Calu3 (cell line): ENCODE results near the gene HTR3B. TPM values are rescaled to one million over a fixed set of nuclear protein-coding genes. Genes with fewer than 3 reads are reported as not detected.

Source experiments
- BruUV-seq: library from RNA; stranded (reverse); fragments of 400-500 nt; replicated peaks from 2 replicates; lab custom pipeline; 2021; lab: Mats Ljungman, UMichigan
- CTCF ChIA-PET: fragments of 300-600 bp; sonication (Branson Sonifier 250); formaldehyde crosslinking; loops from one replicate; lab custom pipeline; 2022; ENCODE audit warnings: antibody characterized with exemption; lab: Charles Lee
- DNase-seq: peaks from one replicate; pipeline ENCODE4 v3.0.0; 2022
- H3K27ac Mint-ChIP-seq: one replicate; pipeline ENCODE4 v1.8.0; 2022; ENCODE audit warnings: mixed read lengths; ENCODE audit not compliant: unreplicated experiment
- H3K27me3 Mint-ChIP-seq: one replicate; pipeline ENCODE4 v1.8.0; 2022; ENCODE audit warnings: mixed read lengths; ENCODE audit not compliant: unreplicated experiment
- H3K36me3 Mint-ChIP-seq: one replicate; pipeline ENCODE4 v1.8.0; 2022; ENCODE audit warnings: mild to moderate bottlenecking, moderate library complexity, mixed read lengths; ENCODE audit not compliant: insufficient read depth, unreplicated experiment
- H3K4me1 Mint-ChIP-seq: one replicate; pipeline ENCODE4 v1.8.0; 2022; ENCODE audit warnings: mild to moderate bottlenecking, low read depth, mixed read lengths; ENCODE audit not compliant: unreplicated experiment
- H3K4me3 Mint-ChIP-seq: one replicate; pipeline ENCODE4 v1.8.0; 2022; ENCODE audit warnings: mild to moderate bottlenecking, low read depth, moderate library complexity, mixed read lengths; ENCODE audit not compliant: unreplicated experiment
- H3K9me3 Mint-ChIP-seq: one replicate; pipeline ENCODE4 v1.8.0; 2022; ENCODE audit warnings: low read depth, mixed read lengths; ENCODE audit not compliant: unreplicated experiment
- CTCF ChIP-seq: fragments of 200-600 bp; IDR thresholded peaks from one replicate; pipeline ENCODE4 v1.8.0; 2022; ENCODE audit warnings: antibody characterized with exemption; ENCODE audit not compliant: unreplicated experiment
- intact Hi-C: fragments of 100-400 bp; cut with micrococcal nuclease; formaldehyde crosslinking; loops from one replicate; pipeline ENCODE4 v1.10.0; 2022; ENCODE audit not compliant: unreplicated experiment
- total RNA-seq: library from RNA; stranded (reverse); gene quantifications from 2 replicates; pipeline ENCODE4 v1.2.3, GENCODE V29; 2022

The HTR3B gene
- total RNA-seq, 1 experiment from 2014 or later = not detected

- H3K9me3 Mint-ChIP-seq = no peaks in the 10 kb centered on the region
- intact Hi-C loops = no loop called here
- no peak overlapping the region for H3K27ac Mint-ChIP-seq
- CTCF ChIA-PET = interaction anchor here (1.0 kb wide), 1 partner anchor 270 kb away, joined by 3 read pairs; no protein-coding TSS in a partner anchor
- H3K4me3 Mint-ChIP-seq = no peak overlapping the region
- H3K4me1 Mint-ChIP-seq = no peaks in the 10 kb centered on the region
- peak; percentile 6 for DNase-seq
- peaks cover 87% of the 10 kb centered on the region for H3K27me3 Mint-ChIP-seq
- no peaks in the 10 kb centered on the region for H3K36me3 Mint-ChIP-seq
- no peak for TF ChIP-seq CTCF
- no TSS peak for BruUV-seq
These were observed 86.6 kb downstream of the HTR3B start for GRCh38 chr11:113991170-113991569.

GRCh38 chr11:113991718-113992458 is 87.3 kb downstream of the HTR3B start:
- no peaks in the 10 kb centered on the region for H3K36me3 Mint-ChIP-seq
- no TSS peak for BruUV-seq
- H3K27me3 Mint-ChIP-seq = peaks cover 87% of the 10 kb centered on the region
- no peak for TF ChIP-seq CTCF
- intact Hi-C loops = no loop called here
- no peaks in the 10 kb centered on the region for H3K9me3 Mint-ChIP-seq
- CTCF ChIA-PET = no interaction called here
- no peak overlapping the region for H3K27ac Mint-ChIP-seq
- DNase-seq = no peak
- no peaks in the 10 kb centered on the region for H3K4me1 Mint-ChIP-seq
- no peak overlapping the region for H3K4me3 Mint-ChIP-seq

GRCh38 chr11:113992459-113993110 is 88.0 kb downstream of the HTR3B start:
- no TSS peak for BruUV-seq
- intact Hi-C loops = no loop called here
- CTCF ChIA-PET = interaction anchor here (4.0 kb wide), 1 partner anchor 268 kb away, joined by 35 read pairs; no protein-coding TSS in a partner anchor
- Mint-ChIP-seq H3K27ac (no peak overlapping the region), H3K36me3 (no peaks in the 10 kb centered on the region), H3K4me3 (no peak overlapping the region), H3K4me1 (no peaks in the 10 kb centered on the region), H3K9me3 (no peaks in the 10 kb centered on the region), H3K27me3 (peaks cover 92% of the 10 kb centered on the region)
- no peak for TF ChIP-seq CTCF
- no peak for DNase-seq

- H3K4me3 Mint-ChIP-seq = no peak overlapping the region
- no TSS peak for BruUV-seq
- intact Hi-C loops = loop anchor here (1.0 kb wide), 2 partner anchors 186 to 267 kb away; no protein-coding TSS in a partner anchor
- CTCF ChIA-PET = interaction anchor here (4.0 kb wide), 1 partner anchor 267 kb away, joined by 35 read pairs; no protein-coding TSS in a partner anchor
- no peaks in the 10 kb centered on the region for H3K9me3 Mint-ChIP-seq
- no peak overlapping the region for H3K27ac Mint-ChIP-seq
- peak; percentile 64 for TF ChIP-seq CTCF
- peak; percentile 11 for DNase-seq
- H3K27me3 Mint-ChIP-seq = peaks cover 86% of the 10 kb centered on the region
- H3K36me3 Mint-ChIP-seq = no peaks in the 10 kb centered on the region
- H3K4me1 Mint-ChIP-seq = no peaks in the 10 kb centered on the region
These were observed 89.7 kb downstream of the HTR3B start for GRCh38 chr11:113994077-113994954.
